Skeletal muscle tissue (tissue), 4 donors: Measurements from ENCODE around the gene C4B. TPM values are rescaled to one million over a fixed set of nuclear protein-coding genes. Genes with fewer than 3 reads are reported as not detected.

Experiments used
- H3K27ac ChIP-seq: one replicate; pipeline ENCODE4 v1.7.0; 2013; ENCODE audit warnings: mild to moderate bottlenecking, low read depth, low read length, inconsistent platforms
- H3K27me3 ChIP-seq, 3 donors: one replicate each; pipeline ENCODE4 v1.7.0; 2013; ENCODE audit warnings: low read length in 3 of 3; ENCODE audit not compliant: control insufficient read depth in 3 of 3, insufficient read depth in 3 of 3
- H3K36me3 ChIP-seq, 3 donors: one replicate each; pipeline ENCODE4 v1.7.0; 2013; ENCODE audit warnings: low read length in 3 of 3; ENCODE audit not compliant: control insufficient read depth in 3 of 3, insufficient read depth in 3 of 3
- H3K4me1 ChIP-seq, 3 donors: one replicate each; pipeline ENCODE4 v1.7.0; 2013; ENCODE audit warnings: low read length in 3 of 3, mild to moderate bottlenecking in 3 of 3; ENCODE audit not compliant: control insufficient read depth in 3 of 3, insufficient read depth in 3 of 3
- H3K4me3 ChIP-seq, 3 donors: one replicate each; pipeline ENCODE4 v1.7.0; 2013; ENCODE audit warnings: low read length in 3 of 3
- H3K9ac ChIP-seq, 3 donors: one replicate each; pipeline ENCODE4 v1.7.0; 2013; ENCODE audit warnings: low read length in 3 of 3, mild to moderate bottlenecking in 3 of 3, moderate library complexity in 2 of 3, low read depth in 1 of 3
- H3K9me3 ChIP-seq, 3 donors: one replicate each; pipeline ENCODE4 v1.7.0; 2013; ENCODE audit warnings: low read length in 3 of 3; ENCODE audit not compliant: control insufficient read depth in 3 of 3
- total RNA-seq: library from RNA; depleted of rRNA; stranded (reverse); fragments of >200 nt; gene quantifications from one replicate; pipeline ENCODE4 v1.2.3, GENCODE V29; 2014
- donor health status: Osteomylitis.

The C4B gene
- total RNA-seq, 1 donor from 2014 or later = 18.3 TPM

DNA sequence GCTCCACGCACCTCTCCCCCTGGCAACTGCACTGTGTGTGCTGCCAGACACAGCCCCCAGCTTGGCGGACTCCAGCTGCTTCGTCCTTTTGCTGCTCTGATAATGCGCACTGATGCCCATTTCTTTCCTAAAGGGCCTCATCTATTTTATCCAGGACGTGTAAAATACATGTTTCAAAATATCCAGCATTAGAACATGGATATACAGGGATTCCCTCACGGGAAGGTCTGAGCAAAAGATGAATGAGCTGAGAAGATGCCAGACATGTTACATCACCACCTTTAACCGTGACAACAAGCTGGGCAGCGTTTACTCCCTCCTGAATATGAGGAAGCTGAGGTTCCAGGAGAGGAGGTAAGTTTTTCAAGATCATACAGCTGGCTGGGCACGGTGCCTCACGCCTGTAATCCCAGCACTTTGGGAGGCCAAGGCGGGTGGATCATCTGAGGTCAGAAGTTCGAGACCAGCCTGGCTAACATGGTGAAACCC lies 61.8 kb downstream of the C4B start:
- Histone ChIP-seq H3K36me3 (peaks cover 0 to 21% (median 10%) of the 10 kb centered on the region in 3 donors), H3K9me3 (no peaks in the 10 kb centered on the region), H3K27me3 (peaks cover 0 to 3% (median 0%) of the 10 kb centered on the region in 3 donors), H3K9ac (no peak overlapping the region), H3K27ac (peak overlapping the region; percentile 44), H3K4me3 (no peak overlapping the region), H3K4me1 (peaks cover 2 to 9% (median 6%) of the 10 kb centered on the region in 3 donors)

DNA sequence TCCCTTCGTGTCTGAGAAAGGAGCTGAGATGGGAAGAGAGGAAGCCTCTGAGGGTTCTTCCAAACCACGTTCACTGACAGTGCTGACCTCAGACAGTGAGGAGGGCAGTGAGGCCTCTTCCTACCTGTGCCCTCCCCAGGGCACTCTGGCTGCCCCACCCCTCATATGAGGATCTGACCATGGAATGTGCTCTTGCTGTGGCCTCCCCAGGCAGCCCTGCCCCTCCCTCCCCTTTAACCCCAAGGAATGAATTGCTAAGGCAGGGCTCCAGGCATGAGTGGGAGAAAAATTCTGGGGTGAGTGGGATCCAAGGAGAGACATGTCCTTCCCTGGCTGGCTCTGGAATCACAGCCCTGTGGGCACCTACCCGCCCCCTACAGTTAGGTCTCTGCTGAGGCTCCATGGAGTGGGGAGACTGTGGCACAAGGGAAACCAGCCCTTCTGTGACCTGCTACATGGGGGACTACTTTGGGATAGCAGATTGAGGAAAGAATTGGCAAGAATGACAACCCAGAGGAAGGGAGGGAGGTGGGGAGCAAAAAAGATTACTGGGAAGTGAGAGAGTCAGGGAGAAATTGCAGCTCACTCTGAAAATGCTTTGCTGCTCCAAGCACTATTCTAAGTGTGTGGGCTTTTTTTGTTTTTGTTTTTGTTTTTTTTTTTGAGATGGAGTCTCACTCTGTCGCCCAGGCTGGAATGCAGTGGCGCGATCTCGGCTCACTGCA lies 65.1 kb downstream of the C4B start:
- peaks cover 0 to 26% (median 17%) of the 10 kb centered on the region in 3 donors for H3K36me3 ChIP-seq
- peaks cover 0 to 18% (median 3%) of the 10 kb centered on the region in 3 donors for H3K27me3 ChIP-seq
- no peak overlapping the region for H3K27ac ChIP-seq
- H3K4me3 ChIP-seq = no peak overlapping the region
- H3K9me3 ChIP-seq = no peaks in the 10 kb centered on the region
- no peak overlapping the region for H3K9ac ChIP-seq
- H3K4me1 ChIP-seq = peaks cover 11 to 21% (median 16%) of the 10 kb centered on the region in 3 donors

DNA sequence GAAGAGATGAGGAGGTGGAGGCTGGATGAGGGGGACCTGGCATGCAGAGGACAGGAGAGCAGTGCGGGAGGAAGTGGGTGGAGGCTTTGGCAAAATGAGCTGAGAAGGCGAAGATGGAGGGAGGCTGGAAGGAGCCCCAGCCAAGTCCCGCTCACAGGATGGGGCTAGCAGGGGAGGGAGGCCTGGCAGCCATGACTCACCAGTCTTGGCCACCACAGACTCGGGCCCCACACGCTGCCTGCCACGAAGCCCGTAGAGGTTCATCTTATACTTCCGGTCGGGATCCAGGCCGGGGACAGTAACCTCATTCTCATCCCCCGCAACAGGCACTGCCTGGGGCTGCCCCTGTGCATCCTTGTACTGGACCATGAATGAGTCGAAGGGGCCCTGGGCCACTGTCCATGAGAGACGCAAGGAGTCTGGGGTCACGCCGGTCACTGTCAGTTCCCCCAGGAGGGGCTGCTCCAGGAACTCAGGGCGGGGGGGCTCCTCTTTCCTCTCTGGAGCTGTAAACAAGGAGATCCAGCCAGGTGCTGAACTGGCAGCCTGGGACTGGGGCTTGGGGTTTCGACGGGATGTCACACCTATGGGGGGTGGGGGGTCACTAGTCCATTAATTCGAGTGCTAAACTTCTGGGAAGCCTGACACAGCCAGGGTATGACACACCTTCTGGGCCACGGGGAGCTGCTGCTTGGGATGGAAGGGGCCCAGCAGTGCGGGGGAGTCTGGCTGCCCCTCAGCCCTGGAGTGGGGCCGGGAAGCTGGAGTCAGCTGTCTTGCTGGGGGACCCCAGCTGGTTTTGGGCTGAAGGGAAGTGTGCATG lies 66.8 kb downstream of the C4B start:
- H3K9ac ChIP-seq = no peak overlapping the region
- H3K4me1 ChIP-seq = peaks cover 11 to 21% (median 16%) of the 10 kb centered on the region in 3 donors
- H3K27me3 ChIP-seq = peaks cover 6 to 31% (median 6%) of the 10 kb centered on the region in 3 donors
- peak overlapping the region; percentile 77 for H3K27ac ChIP-seq
- H3K9me3 ChIP-seq = no peaks in the 10 kb centered on the region
- H3K36me3 ChIP-seq = peaks cover 0 to 22% (median 21%) of the 10 kb centered on the region in 3 donors
- H3K4me3 ChIP-seq = no peak overlapping the region

DNA sequence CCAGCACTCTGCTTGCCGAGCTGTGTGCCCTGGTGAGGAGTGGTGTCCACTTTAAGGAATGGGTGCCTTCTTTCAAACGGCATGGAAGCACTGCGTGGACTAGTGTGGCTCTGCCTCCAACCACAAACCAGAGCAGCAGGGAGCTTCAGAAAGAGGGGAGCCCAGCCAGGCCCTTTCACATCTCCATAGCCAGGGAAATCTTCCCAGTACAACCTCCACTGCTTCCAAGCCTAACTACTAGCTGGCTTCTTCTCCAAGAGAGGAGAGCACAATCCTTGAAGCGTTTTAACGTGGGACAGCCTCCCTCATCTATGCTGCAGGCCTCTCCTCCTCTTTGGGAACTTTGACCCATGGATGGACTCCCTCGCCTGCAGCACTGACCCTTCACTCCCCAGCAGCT lies 67.9 kb downstream of the C4B start:
- Histone ChIP-seq H3K36me3 (peaks cover 0 to 24% (median 19%) of the 10 kb centered on the region in 3 donors), H3K4me3 (no peak overlapping the region)

DNA sequence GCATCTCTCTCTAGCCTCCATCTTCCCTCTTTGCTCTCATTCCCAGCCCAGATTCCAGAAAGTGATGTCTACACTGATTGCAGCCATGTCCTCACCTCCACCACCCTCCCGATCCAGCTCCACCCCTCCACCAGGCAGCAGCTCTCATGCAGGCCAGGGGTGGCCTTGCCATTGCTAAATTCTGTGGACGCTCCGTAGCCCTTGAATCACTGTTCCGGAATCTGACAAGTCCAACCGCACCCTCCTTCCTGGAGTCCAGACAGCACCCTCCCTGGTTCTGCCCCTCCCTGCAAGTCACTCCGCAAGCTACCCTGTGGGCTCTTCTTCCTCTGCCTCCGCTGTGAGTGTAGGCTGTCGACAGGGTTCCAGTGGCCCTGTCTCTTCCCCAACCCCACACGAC lies 68.3 kb downstream of the C4B start:
- no peak overlapping the region for H3K9ac ChIP-seq
- peaks cover 11 to 21% (median 16%) of the 10 kb centered on the region in 3 donors for H3K4me1 ChIP-seq
- no peak overlapping the region for H3K4me3 ChIP-seq
- peaks cover 0 to 24% (median 19%) of the 10 kb centered on the region in 3 donors for H3K36me3 ChIP-seq
- no peaks in the 10 kb centered on the region for H3K9me3 ChIP-seq
- H3K27me3 ChIP-seq = peaks cover 6 to 36% (median 13%) of the 10 kb centered on the region in 3 donors
- H3K27ac ChIP-seq = peak overlapping the region; percentile 77

More for the DNA sequence above, 67.9 kb downstream of the C4B start:
- Histone ChIP-seq H3K4me1 (peaks cover 11 to 21% (median 16%) of the 10 kb centered on the region in 3 donors), H3K27ac (peak overlapping the region; percentile 77), H3K9ac (peak overlapping the region in 1 of 3 donors; percentile 16), H3K27me3 (peaks cover 6 to 36% (median 13%) of the 10 kb centered on the region in 3 donors), H3K9me3 (no peaks in the 10 kb centered on the region)

DNA sequence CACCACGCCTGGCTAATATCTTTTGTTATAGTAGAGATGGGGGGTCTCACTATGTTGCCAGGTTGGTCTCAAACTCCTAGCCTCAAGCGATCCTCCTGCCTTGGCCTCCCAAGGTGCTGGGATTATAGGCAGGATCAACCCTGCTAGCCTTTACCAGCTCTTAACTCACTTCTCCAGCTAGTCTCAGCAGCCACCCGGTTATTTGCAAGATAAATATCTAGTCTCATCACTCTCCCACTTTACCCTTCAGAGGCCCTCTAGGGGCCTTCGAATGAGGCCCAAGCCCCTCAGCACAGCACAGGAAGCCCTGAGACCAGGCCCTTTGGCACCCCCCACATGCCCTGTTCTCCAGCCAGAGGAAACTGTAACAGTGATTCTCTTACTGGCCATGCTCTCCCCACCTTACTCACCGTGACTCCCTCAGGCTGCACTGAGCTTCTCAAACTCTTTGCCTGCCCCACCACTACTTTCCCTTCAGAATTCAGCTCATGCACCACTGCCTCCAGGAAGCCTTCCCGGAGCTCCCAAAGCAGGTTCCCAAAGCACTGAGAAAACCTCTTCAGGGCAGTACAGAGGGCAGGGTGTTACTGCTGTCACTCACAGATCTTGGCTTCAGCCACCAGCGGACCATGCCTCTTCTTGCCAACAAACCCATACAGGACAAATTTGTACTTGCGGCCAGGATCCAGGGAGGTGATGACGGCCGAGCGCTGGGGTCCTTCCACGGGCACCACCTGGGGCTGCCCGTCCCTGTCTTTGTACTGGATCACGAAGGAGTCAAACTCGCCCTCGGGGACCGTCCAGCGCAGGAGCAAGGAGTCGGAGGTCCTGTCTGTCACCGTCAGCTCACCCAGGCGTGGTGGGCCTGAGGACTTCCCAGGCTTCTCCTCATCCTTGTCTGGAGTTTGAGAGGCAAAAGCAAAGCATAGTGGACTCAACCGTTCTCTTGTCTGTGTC lies 69.5 kb downstream of the C4B start:
- Histone ChIP-seq H3K4me3 (no peak overlapping the region), H3K9ac (no peak overlapping the region), H3K4me1 (peaks cover 14 to 21% (median 16%) of the 10 kb centered on the region in 3 donors), H3K27me3 (peaks cover 10 to 36% (median 13%) of the 10 kb centered on the region in 3 donors), H3K27ac (peak overlapping the region; percentile 19), H3K9me3 (no peaks in the 10 kb centered on the region), H3K36me3 (peaks cover 0 to 22% (median 21%) of the 10 kb centered on the region in 3 donors)

DNA sequence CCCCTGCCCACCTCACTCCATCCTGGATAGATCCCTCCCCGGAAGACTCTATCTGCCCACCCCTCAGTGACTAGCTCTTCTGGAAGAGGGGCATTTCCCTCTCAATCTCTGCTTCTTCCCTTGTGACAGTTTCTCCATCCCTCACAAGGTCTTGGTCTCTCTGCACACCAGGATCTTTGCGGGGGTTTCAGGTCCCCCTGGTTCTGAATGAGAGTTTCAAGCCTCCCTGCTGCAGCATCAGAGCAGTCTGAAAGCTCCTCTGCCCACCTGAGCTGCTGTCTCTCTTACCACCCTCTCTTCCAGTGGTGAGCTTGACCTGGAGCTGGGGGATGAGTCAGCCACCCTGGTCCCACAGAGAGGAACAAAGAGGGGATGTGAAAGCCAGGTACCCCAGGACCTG lies 70.2 kb downstream of the C4B start:
- Histone ChIP-seq H3K4me3 (no peak overlapping the region), H3K4me1 (peaks cover 14 to 21% (median 16%) of the 10 kb centered on the region in 3 donors), H3K36me3 (peaks cover 0 to 26% (median 20%) of the 10 kb centered on the region in 3 donors), H3K9ac (no peak overlapping the region), H3K9me3 (no peaks in the 10 kb centered on the region), H3K27ac (no peak overlapping the region), H3K27me3 (peaks cover 12 to 36% (median 13%) of the 10 kb centered on the region in 3 donors)
